ENCODE results near the gene SLC8B1. TPM values are rescaled to one million over a fixed set of nuclear protein-coding genes. Genes with fewer than 3 reads are reported as not detected.
"Not testable (repeated sequence)": the region's sequence is repeated elsewhere in the genome, so short reads cannot be mapped to it uniquely, and the experiment has no call there.

Gene SLC8B1
- total RNA-seq, 1 donor from 2014 or later, result 22.8 TPM

GRCh38 chr12:113358381-113359132, 23.6 kb upstream of the SLC8B1 start, which contains the start of gene PLBD2:
PLBD2 (plus strand) TSS chr12:113358587; CDS start chr12:113358601, 14 bp downstream.
- DNase-seq (ENCODE audit: low read depth), result peak; percentile 74

GRCh38 chr12:113354192-113354591, 19.3 kb upstream of the SLC8B1 start:
- not testable (repeated sequence) for DNase-seq (ENCODE audit: low read depth)

- no peak for DNase-seq (ENCODE audit: low read depth)
Measured at GRCh38 chr12:113351089-113351488, 16.2 kb upstream of the SLC8B1 start.

GRCh38 chr12:113348849-113349536, 14.1 kb upstream of the SLC8B1 start:
- DNase-seq (ENCODE audit: low read depth), result no peak

- DNase-seq (ENCODE audit: low read depth), result no peak
Measured at GRCh38 chr12:113347892-113348291, 13.0 kb upstream of the SLC8B1 start.

- DNase-seq (ENCODE audit: low read depth), result no peak
Measured at GRCh38 chr12:113347107-113347506, 12.2 kb upstream of the SLC8B1 start.

GRCh38 chr12:113346353-113346752, 11.4 kb upstream of the SLC8B1 start:
- DNase-seq (ENCODE audit: low read depth), result no peak

- DNase-seq (ENCODE audit: low read depth), result no peak
Measured at GRCh38 chr12:113345318-113345717, 10.4 kb upstream of the SLC8B1 start.

GRCh38 chr12:113341535-113341934, 6.6 kb upstream of the SLC8B1 start:
- DNase-seq (ENCODE audit: low read depth), result no peak

GRCh38 chr12:113340061-113340460, 5.2 kb upstream of the SLC8B1 start:
- no peak for DNase-seq (ENCODE audit: low read depth)

- no peak for DNase-seq (ENCODE audit: low read depth)
Measured at GRCh38 chr12:113339540-113339939, 4.6 kb upstream of the SLC8B1 start.

- DNase-seq (ENCODE audit: low read depth), result peak; percentile 8
Measured at GRCh38 chr12:113333877-113334785, 778 bp downstream of the SLC8B1 start.

GRCh38 chr12:113333418-113333750, 1.5 kb downstream of the SLC8B1 start:
- no peak for DNase-seq (ENCODE audit: low read depth)

- DNase-seq (ENCODE audit: low read depth), result no peak
Measured at GRCh38 chr12:113332688-113333417, 2.1 kb downstream of the SLC8B1 start.

- no peak for DNase-seq (ENCODE audit: low read depth)
Measured at GRCh38 chr12:113330505-113330904, 4.4 kb downstream of the SLC8B1 start.

GRCh38 chr12:113329791-113330417, 5.0 kb downstream of the SLC8B1 start:
- no peak for DNase-seq (ENCODE audit: low read depth)

- DNase-seq (ENCODE audit: low read depth), result no peak
Measured at GRCh38 chr12:113329022-113329790, 5.7 kb downstream of the SLC8B1 start.

- DNase-seq (ENCODE audit: low read depth), result no peak
Measured at GRCh38 chr12:113328368-113328889, 6.5 kb downstream of the SLC8B1 start.

- no peak for DNase-seq (ENCODE audit: low read depth)
Measured at GRCh38 chr12:113326775-113327395, 8.0 kb downstream of the SLC8B1 start.

GRCh38 chr12:113325916-113326315, 9.0 kb downstream of the SLC8B1 start:
- no peak for DNase-seq (ENCODE audit: low read depth)

Measured in renal cortical epithelial cell (primary cell).